ENCODE measurements around the gene ZFPL1.

DNA sequence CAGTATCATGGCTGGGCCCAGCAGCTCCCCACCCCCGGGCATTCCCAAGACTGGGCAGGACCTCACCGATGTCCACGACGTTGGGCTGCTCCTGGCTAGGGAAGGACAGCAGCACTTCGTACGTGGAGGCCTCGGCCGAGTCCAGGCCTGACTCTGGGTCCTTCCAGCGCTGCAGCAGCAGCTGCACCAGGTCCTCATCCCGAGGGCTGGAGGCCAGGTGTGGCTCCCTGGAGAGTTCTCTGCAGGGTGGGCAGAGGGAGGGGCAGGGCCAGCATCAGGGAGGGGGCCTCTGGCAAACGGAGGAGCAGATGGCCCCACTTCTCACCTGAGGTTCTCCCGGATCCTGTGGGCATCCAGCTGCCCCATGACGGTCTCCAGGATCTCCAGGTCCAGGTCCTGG is 26.0 kb upstream of the ZFPL1 start:
- TF ChIP-seq, protein P1, sequence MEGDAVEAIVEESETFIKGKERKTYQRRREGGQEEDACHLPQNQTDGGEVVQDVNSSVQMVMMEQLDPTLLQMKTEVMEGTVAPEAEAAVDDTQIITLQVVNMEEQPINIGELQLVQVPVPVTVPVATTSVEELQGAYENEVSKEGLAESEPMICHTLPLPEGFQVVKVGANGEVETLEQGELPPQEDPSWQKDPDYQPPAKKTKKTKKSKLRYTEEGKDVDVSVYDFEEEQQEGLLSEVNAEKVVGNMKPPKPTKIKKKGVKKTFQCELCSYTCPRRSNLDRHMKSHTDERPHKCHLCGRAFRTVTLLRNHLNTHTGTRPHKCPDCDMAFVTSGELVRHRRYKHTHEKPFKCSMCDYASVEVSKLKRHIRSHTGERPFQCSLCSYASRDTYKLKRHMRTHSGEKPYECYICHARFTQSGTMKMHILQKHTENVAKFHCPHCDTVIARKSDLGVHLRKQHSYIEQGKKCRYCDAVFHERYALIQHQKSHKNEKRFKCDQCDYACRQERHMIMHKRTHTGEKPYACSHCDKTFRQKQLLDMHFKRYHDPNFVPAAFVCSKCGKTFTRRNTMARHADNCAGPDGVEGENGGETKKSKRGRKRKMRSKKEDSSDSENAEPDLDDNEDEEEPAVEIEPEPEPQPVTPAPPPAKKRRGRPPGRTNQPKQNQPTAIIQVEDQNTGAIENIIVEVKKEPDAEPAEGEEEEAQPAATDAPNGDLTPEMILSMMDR (conservative IDR thresholded peaks at IDR 0.05) = no peak
- TF ChIP-seq ZFX (IDR thresholded peaks at IDR 0.05) = no peak

All from C4-2B (cell line).